Neutrophil (primary cell): ENCODE results near the gene SELENOF.

Source experiments
- H3K27ac ChIP-seq: fragments of 200-600 bp; sonication (generic); 2 replicates; pipeline ENCODE4 v1.5.1; 2016; ENCODE audit warnings: mild to moderate bottlenecking, moderate library complexity
- H3K27me3 ChIP-seq: fragments of 200-600 bp; sonication (generic); 2 replicates; pipeline ENCODE4 v1.6.0; 2016; ENCODE audit warnings: mild to moderate bottlenecking
- H3K36me3 ChIP-seq: fragments of 200-600 bp; sonication (generic); 2 replicates; pipeline ENCODE4 v1.5.1; 2017
- H3K4me1 ChIP-seq, 2 experiments: fragments of 200-600 bp in 1 of 2; sonication (generic) in 1 of 2; 1 replicate in 1 of 2; 2 replicates in 1 of 2; pipeline versions ENCODE4 v1.5.1 to v1.6.1; 2013 to 2016; ENCODE audit warnings: low read depth in 1 of 2, low read length in 1 of 2, mild to moderate bottlenecking in 1 of 2, moderate library complexity in 1 of 2; ENCODE audit not compliant: control insufficient read depth in 1 of 2, insufficient read depth in 1 of 2
- H3K4me3 ChIP-seq, 2 experiments: fragments of 200-600 bp in 1 of 2; sonication (generic) in 1 of 2; 1 replicate in 1 of 2; 2 replicates in 1 of 2; pipeline ENCODE4 v1.5.1; 2013 to 2016; ENCODE audit warnings: low read depth in 1 of 2, low read length in 1 of 2, mild to moderate bottlenecking in 1 of 2, moderate library complexity in 1 of 2
- H3K9me3 ChIP-seq: fragments of 200-600 bp; sonication (generic); 2 replicates; pipeline ENCODE4 v1.5.1; 2016
- CTCF ChIP-seq: fragments of 200-600 bp; sonication (generic); IDR thresholded peaks from 2 replicates; pipeline ENCODE4 v1.5.1; 2016; ENCODE audit warnings: antibody characterized with exemption

Gene SELENOF

GRCh38 chr1:86933562-86934377 lies 19.8 kb upstream of the SELENOF start:
- Histone ChIP-seq H3K9me3 (no peaks in the 10 kb centered on the region), H3K27me3 (no peaks in the 10 kb centered on the region), H3K36me3 (no peaks in the 10 kb centered on the region), H3K4me3 (no peak overlapping the region), H3K27ac (no peak overlapping the region), H3K4me1 (no peaks in the 10 kb centered on the region)
- no peak for TF ChIP-seq CTCF

- H3K36me3 ChIP-seq: no peaks in the 10 kb centered on the region
- no peaks in the 10 kb centered on the region for H3K9me3 ChIP-seq
- H3K4me3 ChIP-seq: no peak overlapping the region
- no peak overlapping the region for H3K27ac ChIP-seq
- TF ChIP-seq CTCF: no peak
- H3K27me3 ChIP-seq: no peaks in the 10 kb centered on the region
- H3K4me1 ChIP-seq: no peaks in the 10 kb centered on the region
Measured at GRCh38 chr1:86933051-86933450, 19.1 kb upstream of the SELENOF start.

GRCh38 chr1:86928819-86929218 lies 14.9 kb upstream of the SELENOF start:
- H3K9me3 ChIP-seq: no peaks in the 10 kb centered on the region
- no peaks in the 10 kb centered on the region for H3K36me3 ChIP-seq
- no peaks in the 10 kb centered on the region for H3K27me3 ChIP-seq
- no peak overlapping the region for H3K27ac ChIP-seq
- H3K4me1 ChIP-seq: no peaks in the 10 kb centered on the region
- no peak overlapping the region for H3K4me3 ChIP-seq
- TF ChIP-seq CTCF: no peak

GRCh38 chr1:86926883-86927282 lies 13.0 kb upstream of the SELENOF start:
- no peak for TF ChIP-seq CTCF
- Histone ChIP-seq H3K27me3 (no peaks in the 10 kb centered on the region), H3K4me3 (no peak overlapping the region), H3K36me3 (no peaks in the 10 kb centered on the region), H3K9me3 (no peaks in the 10 kb centered on the region), H3K27ac (no peak overlapping the region), H3K4me1 (no peaks in the 10 kb centered on the region)

GRCh38 chr1:86925742-86926141 lies 11.8 kb upstream of the SELENOF start:
- Histone ChIP-seq H3K36me3 (no peaks in the 10 kb centered on the region), H3K27me3 (no peaks in the 10 kb centered on the region), H3K4me3 (no peak overlapping the region), H3K27ac (no peak overlapping the region), H3K4me1 (no peaks in the 10 kb centered on the region), H3K9me3 (no peaks in the 10 kb centered on the region)
- no peak for TF ChIP-seq CTCF
